GM10266 (cell line): Measurements from ENCODE around the gene RPP14.
"Not testable (repeated sequence)": the region's sequence is repeated elsewhere in the genome, so short reads cannot be mapped to it uniquely, and the experiment has no call there.

Source experiments
- DNase-seq: peaks from one replicate; pipeline ENCODE4 v3.0.0; 2012; ENCODE audit errors: extremely low spot score
- TF ChIP-seq, protein P1 (sequence below): IDR thresholded peaks from 2 replicates; pipeline ENCODE4 v1.5.1; 2012; ENCODE audit warnings: mild to moderate bottlenecking, low read depth; ENCODE audit not compliant: control insufficient read depth, insufficient read depth; ENCODE audit errors: missing control alignments

RPP14 gene

DNA sequence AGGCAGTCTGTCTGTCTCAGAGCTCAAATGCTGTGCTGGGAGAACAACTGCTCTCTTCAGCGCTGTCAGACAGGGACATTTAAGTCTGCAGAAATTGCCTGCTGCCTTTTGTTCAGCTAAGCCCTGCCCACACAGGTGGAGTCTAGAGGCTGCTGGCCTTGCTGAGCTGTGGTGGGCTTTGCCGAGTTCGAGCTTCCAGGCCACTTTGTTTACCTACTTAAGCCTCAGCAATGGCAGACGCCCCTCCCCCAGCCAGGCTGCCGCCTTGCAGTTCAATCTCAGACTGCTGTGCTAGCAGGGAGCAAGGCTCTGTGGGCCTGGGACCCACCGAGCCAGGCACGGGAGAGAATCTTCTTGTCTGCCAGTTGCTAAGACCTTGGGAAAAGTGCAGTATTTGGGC lies 25.0 kb upstream of the RPP14 start:
- no peak for DNase-seq
- TF ChIP-seq, protein P1, sequence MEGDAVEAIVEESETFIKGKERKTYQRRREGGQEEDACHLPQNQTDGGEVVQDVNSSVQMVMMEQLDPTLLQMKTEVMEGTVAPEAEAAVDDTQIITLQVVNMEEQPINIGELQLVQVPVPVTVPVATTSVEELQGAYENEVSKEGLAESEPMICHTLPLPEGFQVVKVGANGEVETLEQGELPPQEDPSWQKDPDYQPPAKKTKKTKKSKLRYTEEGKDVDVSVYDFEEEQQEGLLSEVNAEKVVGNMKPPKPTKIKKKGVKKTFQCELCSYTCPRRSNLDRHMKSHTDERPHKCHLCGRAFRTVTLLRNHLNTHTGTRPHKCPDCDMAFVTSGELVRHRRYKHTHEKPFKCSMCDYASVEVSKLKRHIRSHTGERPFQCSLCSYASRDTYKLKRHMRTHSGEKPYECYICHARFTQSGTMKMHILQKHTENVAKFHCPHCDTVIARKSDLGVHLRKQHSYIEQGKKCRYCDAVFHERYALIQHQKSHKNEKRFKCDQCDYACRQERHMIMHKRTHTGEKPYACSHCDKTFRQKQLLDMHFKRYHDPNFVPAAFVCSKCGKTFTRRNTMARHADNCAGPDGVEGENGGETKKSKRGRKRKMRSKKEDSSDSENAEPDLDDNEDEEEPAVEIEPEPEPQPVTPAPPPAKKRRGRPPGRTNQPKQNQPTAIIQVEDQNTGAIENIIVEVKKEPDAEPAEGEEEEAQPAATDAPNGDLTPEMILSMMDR = no peak

- no peak for DNase-seq
- TF ChIP-seq, protein P1 = no peak
These were observed 20.7 kb upstream of the RPP14 start for GRCh38 chr3:58285334-58285733.

DNA sequence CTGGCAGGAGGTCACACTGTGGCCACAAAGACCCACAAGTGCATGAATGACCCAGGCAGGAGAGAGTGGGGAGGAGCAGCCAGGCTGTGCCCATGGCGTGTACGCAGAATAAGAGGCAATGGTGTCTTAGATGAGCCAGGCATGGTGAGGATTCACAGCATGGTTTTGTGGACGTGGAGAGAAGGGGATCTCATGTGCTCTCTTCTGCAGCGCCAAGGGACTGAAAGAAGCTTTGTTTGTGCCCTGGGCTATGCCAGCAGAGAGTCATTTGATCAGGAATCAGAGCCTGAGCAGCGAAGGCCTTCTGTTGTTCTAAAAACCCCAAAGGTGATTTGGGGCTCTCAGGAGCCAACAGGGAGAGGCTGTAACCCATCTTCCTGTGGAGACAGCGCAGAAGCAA lies 18.7 kb upstream of the RPP14 start:
- TF ChIP-seq, protein P1 = no peak
- no peak for DNase-seq

GRCh38 chr3:58288011-58288728 lies 17.9 kb upstream of the RPP14 start:
- no peak for DNase-seq
- TF ChIP-seq, protein P1 = no peak

GRCh38 chr3:58288964-58289613 lies 17.0 kb upstream of the RPP14 start:
- not testable (repeated sequence) for DNase-seq

DNA sequence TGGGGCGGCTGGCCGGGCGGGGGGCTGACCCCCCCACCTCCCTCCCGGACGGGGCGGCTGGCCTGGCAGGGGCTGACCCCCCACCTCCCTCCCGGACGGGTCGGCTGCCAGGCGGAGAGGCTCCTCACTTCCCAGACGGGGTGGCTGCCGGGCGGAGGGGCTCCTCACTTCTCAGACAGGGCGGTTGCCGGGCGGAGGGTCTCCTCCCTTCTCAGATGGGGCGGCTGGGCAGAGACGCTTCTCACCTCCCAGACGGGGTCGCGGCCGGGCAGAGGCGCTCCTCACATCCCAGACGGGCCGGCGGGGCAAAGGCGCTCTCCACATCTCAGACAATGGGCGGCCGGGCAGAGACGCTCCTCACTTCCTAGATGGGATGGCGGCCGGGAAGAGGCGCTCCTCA lies 15.6 kb upstream of the RPP14 start:
- DNase-seq = not testable (repeated sequence)

DNA sequence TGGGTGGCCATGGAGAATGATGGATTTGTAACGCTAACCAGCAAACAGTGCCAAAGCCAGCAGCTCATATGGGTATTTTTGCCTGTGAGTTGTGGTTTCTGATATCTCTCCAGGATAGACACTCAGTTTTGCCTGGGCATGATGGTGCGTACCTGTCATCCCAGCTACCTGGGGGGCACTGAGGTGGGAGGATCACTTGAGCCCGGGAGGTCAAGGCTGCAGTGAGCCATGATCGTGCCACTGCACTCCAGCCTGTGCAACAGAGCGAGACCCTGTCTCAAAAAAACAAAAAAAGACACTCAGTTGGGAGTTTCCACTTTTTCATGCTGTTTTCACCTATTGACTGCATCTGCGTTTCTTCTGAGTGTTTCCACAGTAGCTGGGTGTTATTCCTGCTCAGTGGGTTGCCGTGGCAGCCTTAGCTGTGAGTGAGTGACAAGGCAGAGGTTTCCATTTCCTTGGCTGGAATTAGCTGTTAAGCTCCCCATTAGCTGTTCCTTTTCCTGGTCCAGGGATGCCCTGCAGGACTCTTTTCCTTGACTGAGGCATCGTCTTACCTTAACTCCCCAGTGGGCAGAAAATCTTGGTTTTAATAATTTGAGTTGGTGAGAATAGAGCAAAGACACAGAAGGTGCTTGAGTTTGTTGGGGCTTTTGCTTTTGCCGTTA lies 14.2 kb upstream of the RPP14 start:
- TF ChIP-seq, protein P1 = no peak

DNA sequence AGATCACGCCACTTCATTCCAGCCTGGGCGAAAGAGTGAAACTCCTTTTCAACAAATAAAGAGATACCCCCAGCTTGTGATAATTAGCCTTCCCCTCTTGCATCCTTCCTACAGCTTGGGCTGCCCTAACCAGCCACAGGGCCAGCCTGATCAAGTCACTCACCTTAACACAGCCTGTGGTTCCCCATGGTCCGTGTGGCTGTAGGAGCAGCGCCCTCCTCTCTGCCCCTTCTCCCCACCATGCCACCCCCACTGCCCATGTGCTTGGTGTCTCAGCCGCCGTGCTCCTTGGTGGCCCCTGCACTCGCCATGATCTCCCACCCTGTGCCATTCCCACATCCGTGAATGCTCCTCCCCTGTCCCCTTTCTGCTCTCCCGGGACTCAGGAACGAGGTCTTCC lies 13.2 kb upstream of the RPP14 start:
- TF ChIP-seq, protein P1 = no peak

More for the DNA sequence above, 14.2 kb upstream of the RPP14 start:
- DNase-seq = no peak

More for the DNA sequence above, 13.2 kb upstream of the RPP14 start:
- DNase-seq = no peak
